Kasumi-1 (cell line): ENCODE results near the gene SMAD5.

Experiments
- DNase-seq, 2 experiments: peaks; one replicate each; lab custom pipeline; 2025; lab: John Stamatoyannopoulos, UW

Gene SMAD5

GRCh38 chr5:136115183-136115865 lies 17.3 kb upstream of the SMAD5 start:
- no peak for DNase-seq

GRCh38 chr5:136120529-136120928 lies 12.1 kb upstream of the SMAD5 start:
- DNase-seq = no peak

GRCh38 chr5:136123236-136123768 lies 9.3 kb upstream of the SMAD5 start:
- no peak for DNase-seq

- DNase-seq = no peak
Measured at GRCh38 chr5:136127560-136127959, 5.1 kb upstream of the SMAD5 start.

GRCh38 chr5:136128481-136128880 lies 4.2 kb upstream of the SMAD5 start:
- no peak for DNase-seq

- DNase-seq = no peak
Measured at GRCh38 chr5:136129445-136129844, 3.2 kb upstream of the SMAD5 start.

GRCh38 chr5:136130581-136130980 lies 2.1 kb upstream of the SMAD5 start:
- no peak for DNase-seq

- peak; percentile 37 to 46 for DNase-seq
Measured at GRCh38 chr5:136132087-136132486, 558 bp upstream of the SMAD5 start.

- DNase-seq = peak; percentile 39 to 50
Measured at GRCh38 chr5:136133222-136133921, 727 bp downstream of the SMAD5 start.

GRCh38 chr5:136133922-136134379 lies 1.3 kb downstream of the SMAD5 start:
- peak in 1 of 2 experiments; percentile 6 for DNase-seq

- DNase-seq = no peak
Measured at GRCh38 chr5:136134653-136135052, 2.0 kb downstream of the SMAD5 start.

GRCh38 chr5:136135536-136135935 lies 2.9 kb downstream of the SMAD5 start:
- DNase-seq = no peak

- DNase-seq = no peak
Measured at GRCh38 chr5:136137497-136138220, 5.0 kb downstream of the SMAD5 start.

GRCh38 chr5:136141561-136141960 lies 8.9 kb downstream of the SMAD5 start:
- no peak for DNase-seq

- no peak for DNase-seq
Measured at GRCh38 chr5:136143312-136143711, 10.7 kb downstream of the SMAD5 start.

GRCh38 chr5:136143763-136144162 lies 11.1 kb downstream of the SMAD5 start:
- DNase-seq = no peak

GRCh38 chr5:136145030-136145429 lies 12.4 kb downstream of the SMAD5 start:
- DNase-seq = no peak

- DNase-seq = no peak
Measured at GRCh38 chr5:136146201-136146600, 13.6 kb downstream of the SMAD5 start.

- no peak for DNase-seq
Measured at GRCh38 chr5:136147632-136148031, 15.0 kb downstream of the SMAD5 start.

- DNase-seq = no peak
Measured at GRCh38 chr5:136149891-136150290, 17.2 kb downstream of the SMAD5 start.

- DNase-seq = no peak
Measured at GRCh38 chr5:136153581-136154236, 21.1 kb downstream of the SMAD5 start.

- no peak for DNase-seq
Measured at GRCh38 chr5:136155078-136155477, 22.4 kb downstream of the SMAD5 start.
